ENCODE data around the gene SSPN. TPM values are rescaled to one million over a fixed set of nuclear protein-coding genes. Genes with fewer than 3 reads are reported as not detected.

SSPN gene
- total and polyA plus RNA-seq, 9 of the 15 experiments (the other 6 are each of a cell fraction or from before 2014, with no cell fraction given), result 0.40 TPM; not detected in 8

- Histone ChIP-seq H4K20me1 (replicated peaks; ENCODE audit: control insufficient read depth, insufficient read depth, low read length) (no peaks in the 10 kb centered on the region), H3K4me2 (ENCODE audit: insufficient read depth, low read length) (no peak overlapping the region), H3K4me1 (replicated peaks in 1 of 2; ENCODE audit: control insufficient read depth in 2 of 2, insufficient read depth in 2 of 2, low read length in 2 of 2) (peaks cover 10 to 38% of the 10 kb centered on the region in 2 experiments; a peak in 4 of 5 replicates), H3K27ac (ENCODE audit: extremely low read depth, low read depth, low read length) (no peak overlapping the region), H2AFZ (ENCODE audit: low read depth, low read length) (no peak overlapping the region), H3K9me1 (ENCODE audit: control insufficient read depth, insufficient read depth, low read length) (no peaks in the 10 kb centered on the region), H3K9me3 (replicated peaks; ENCODE audit: control insufficient read depth, insufficient read depth, low read depth, low read length) (no peaks in the 10 kb centered on the region), H3K36me3 (ENCODE audit: control insufficient read depth, insufficient read depth, low read length) (no peaks in the 10 kb centered on the region), H3K79me2 (ENCODE audit: control insufficient read depth, insufficient read depth, low read length) (no peaks in the 10 kb centered on the region), H3K27me3 (ENCODE audit: control insufficient read depth in 2 of 2, insufficient read depth in 2 of 2, low read length in 2 of 2) (no peaks in the 10 kb centered on the region), H3K9ac (ENCODE audit: insufficient read depth in 1 of 2, low read depth in 2 of 2, low read length in 2 of 2) (no peak overlapping the region), H3K4me3 (no peak overlapping the region)
- FAIRE-seq, result no peak
- no peak for DNase-seq (ENCODE audit: extremely low read depth in 1 of 4, low spot score in 3 of 4)
- ChIA-PET POLR2A (interaction anchor here (1.2 kb wide), 1 partner anchor 9 kb away, joined by 4 read pairs; no protein-coding TSS in a partner anchor), CTCF (ENCODE audit: low intra/inter-chr PET ratio) (no interaction called here)
- intact Hi-C loops (cut with micrococcal nuclease), result no loop called here
- WGBS (ENCODE audit: insufficient coverage, low coverage, missing lambda C conversion rate), result 65% methylated on average over 15 of the region's 16 CpGs
- TF ChIP-seq EP400 (IDR thresholded peaks at IDR 0.05) (no peak), SAFB (IDR thresholded peaks at IDR 0.05; ENCODE audit: borderline replicate concordance, low read depth, low read length) (no peak), ZNF282 (CRISPR knock-in tag; IDR thresholded peaks at IDR 0.05) (no peak), SPI1 (IDR thresholded peaks at IDR 0.05; ENCODE audit: borderline replicate concordance, low read depth, low read length) (no peak), ZNF124 (CRISPR knock-in tag; IDR thresholded peaks at IDR 0.05) (no peak), ZNF239 (CRISPR knock-in tag; IDR thresholded peaks at IDR 0.05) (no peak), NELFE (IDR thresholded peaks at IDR 0.05; ENCODE audit: insufficient read depth, insufficient read length) (no peak), ZNF274 (IDR thresholded peaks at IDR 0.05; ENCODE audit: borderline replicate concordance, low read depth, low read length) (no peak), HDAC1 (IDR thresholded peaks at IDR 0.05) (no peak), ZBTB7A (IDR thresholded peaks at IDR 0.05; ENCODE audit: borderline replicate concordance, control insufficient read depth, low read depth, low read length) (no peak), CXXC5 (CRISPR knock-in tag; IDR thresholded peaks at IDR 0.05) (no peak)
- ATAC-seq, result no peak
- in situ Hi-C loops (cut with MboI), result no loop called here
- no TSS peak for BruUV-seq (replicated peaks)
Measured at GRCh38 chr12:26277506-26278246, 82.3 kb downstream of the SSPN start.

All from K562 (cell line).